B cell (primary cell): Measurements from ENCODE around the gene TBRG1. TPM values are rescaled to one million over a fixed set of nuclear protein-coding genes. Genes with fewer than 3 reads are reported as not detected.
"Not testable (repeated sequence)": the region's sequence is repeated elsewhere in the genome, so short reads cannot be mapped to it uniquely, and the experiment has no call there.

Experiments used
- ATAC-seq: fragments of 200-7000 bp; cut with Tn5 transposase; one replicate; pipeline ENCODE4 v1.10.0; 2021; ENCODE audit warnings: low read depth, mild to moderate bottlenecking, moderate number of reproducible peaks, moderate library complexity
- CTCF ChIA-PET: fragments of 350-600 bp; sonication (Branson Sonifier 250); formaldehyde crosslinking; loops from one replicate; lab custom pipeline; 2021; ENCODE audit warnings: antibody characterized with exemption, inconsistent platforms; lab: Charles Lee
- POLR2A ChIA-PET: fragments of 350-600 bp; sonication (Branson Sonifier 250); formaldehyde crosslinking; loops from one replicate; lab custom pipeline; 2021; ENCODE audit warnings: antibody characterized with exemption; lab: Charles Lee
- DNase-seq: peaks from one replicate; pipeline ENCODE4 v3.0.0; 2013
- H2AFZ ChIP-seq: 2 replicates; pipeline ENCODE4 v1.6.1; 2012; ENCODE audit warnings: mild to moderate bottlenecking, low read depth, low read length; ENCODE audit not compliant: insufficient read depth, poor library complexity, severe bottlenecking
- H3K27ac ChIP-seq, 2 donors: 1 replicate in 1 of 2; 2 replicates in 1 of 2; pipeline ENCODE4 v1.5.1; 2012 to 2013; ENCODE audit warnings: low read length in 2 of 2, mild to moderate bottlenecking in 2 of 2, moderate library complexity in 1 of 2
- H3K27me3 ChIP-seq, 4 experiments: fragments of 200-600 bp in 1 of 4; sonication (generic) in 1 of 4; replicated peaks in 1 of 4; 1 replicate in 2 of 4; 2 replicates in 2 of 4; pipeline versions ENCODE4 v1.6.1 to v1.7.0; 2013 to 2016; ENCODE audit warnings: low read length in 3 of 4, mild to moderate bottlenecking in 2 of 4, mixed read lengths in 1 of 4, moderate library complexity in 1 of 4; ENCODE audit not compliant: insufficient read depth in 4 of 4, control insufficient read depth in 3 of 4; ENCODE audit errors: control extremely low read depth in 1 of 4
- H3K36me3 ChIP-seq, 2 experiments: replicated peaks in 1 of 2; 1 replicate in 1 of 2; 2 replicates in 1 of 2; pipeline versions ENCODE4 v1.6.1 to v1.7.1; 2013; ENCODE audit warnings: low read length in 1 of 2; ENCODE audit not compliant: insufficient read depth in 2 of 2, control insufficient read depth in 1 of 2; ENCODE audit errors: control extremely low read depth in 1 of 2, extremely low read depth in 1 of 2
- H3K4me1 ChIP-seq, 2 donors: fragments of 200-600 bp in 1 of 2; sonication (generic) in 1 of 2; 1 replicate in 1 of 2; 2 replicates in 1 of 2; pipeline versions ENCODE4 v1.5.1 to v1.6.1; 2013 to 2017; ENCODE audit warnings: low read length in 2 of 2; ENCODE audit not compliant: control insufficient read depth in 2 of 2, insufficient read depth in 2 of 2
- H3K4me2 ChIP-seq: replicated peaks from 2 replicates; pipeline ENCODE3; 2012; ENCODE audit warnings: mild to moderate bottlenecking, low read depth, low read length; ENCODE audit not compliant: poor library complexity, severe bottlenecking
- H3K4me3 ChIP-seq, 5 experiments: fragments of 200-600 bp in 1 of 5; sonication (generic) in 1 of 5; 1 replicate in 3 of 5; 2 replicates in 2 of 5; pipeline versions ENCODE4 v1.5.1 to v1.7.0; 2011 to 2016; ENCODE audit warnings: low read length in 4 of 5, mild to moderate bottlenecking in 4 of 5, low read depth in 2 of 5, control low read depth in 1 of 5, moderate library complexity in 1 of 5; ENCODE audit not compliant: insufficient read depth in 1 of 5; ENCODE audit errors: control extremely low read depth in 1 of 5, extremely low read depth in 1 of 5
- H3K79me2 ChIP-seq: fragments of 200-600 bp; sonication (generic); one replicate; pipeline ENCODE4 v1.6.0; 2016; ENCODE audit warnings: low read length; ENCODE audit not compliant: control insufficient read depth, insufficient read depth
- H3K9ac ChIP-seq: fragments of 200-600 bp; sonication (generic); 2 replicates; pipeline ENCODE4 v1.6.1; 2017; ENCODE audit warnings: mild to moderate bottlenecking, low read length, moderate library complexity
- H3K9me3 ChIP-seq, 3 donors: one replicate each; pipeline versions ENCODE4 v1.6.1 to v1.7.1; 2013; ENCODE audit warnings: low read length in 2 of 3; ENCODE audit not compliant: control insufficient read depth in 2 of 3, insufficient read depth in 1 of 3; ENCODE audit errors: control extremely low read depth in 1 of 3
- H4K20me1 ChIP-seq: 2 replicates; pipeline ENCODE4 v1.6.0; 2012; ENCODE audit warnings: mild to moderate bottlenecking, low read length; ENCODE audit not compliant: insufficient read depth, control insufficient read depth, poor library complexity, severe bottlenecking
- H3K27ac Mint-ChIP-seq: one replicate; pipeline ENCODE4 v1.8.0; 2021; ENCODE audit warnings: mixed read lengths
- H3K27me3 Mint-ChIP-seq: one replicate; pipeline ENCODE4 v1.8.0; 2021; ENCODE audit warnings: mixed read lengths
- H3K4me1 Mint-ChIP-seq: one replicate; pipeline ENCODE4 v1.8.0; 2021; ENCODE audit warnings: mixed read lengths
- H3K4me3 Mint-ChIP-seq: one replicate; pipeline ENCODE4 v1.8.0; 2021; ENCODE audit warnings: mixed read lengths
- H3K9me3 Mint-ChIP-seq: one replicate; pipeline ENCODE4 v1.8.0; 2022; ENCODE audit warnings: mixed read lengths; ENCODE audit not compliant: insufficient read depth
- CTCF ChIP-seq: fragments of 200-600 bp; IDR thresholded peaks from one replicate; pipeline ENCODE4 v1.8.0; 2022; ENCODE audit warnings: antibody characterized with exemption, mild to moderate bottlenecking
- EZH2 ChIP-seq: IDR thresholded peaks from 2 replicates; pipeline ENCODE4 v1.6.1; 2012; ENCODE audit warnings: borderline replicate concordance, low read depth, mild to moderate bottlenecking, moderate library complexity, low read length; ENCODE audit not compliant: insufficient read depth, poor library complexity, severe bottlenecking
- WGBS: methylation state at CpG from one replicate; pipeline ENCODE4 v1.1.5; 2013; ENCODE audit warnings: missing lambda C conversion rate; ENCODE audit not compliant: insufficient coverage; 5-methylcytosine and 5-hydroxymethylcytosine counted together
- intact Hi-C: fragments of 100-400 bp; cut with micrococcal nuclease; formaldehyde crosslinking; loops from one replicate; pipeline ENCODE4 v1.10.0; 2022
- polyA plus RNA-seq: library from polyadenylated mRNA; depleted of rRNA; stranded (reverse); fragments of >200 nt; gene quantifications from 2 replicates; pipeline ENCODE4 v1.2.3, GENCODE V29; 2012
- total RNA-seq, 2 donors: library from RNA; stranded (reverse); fragments of 120-200 nt in 1 of 2; gene quantifications; 1 replicate in 1 of 2; 2 replicates in 1 of 2; pipeline versions ENCODE4 v1.2.3 to v1.2.4, GENCODE V29; 2013 to 2022

TBRG1 gene
- total and polyA plus RNA-seq, 2 donors (not counting 1 experiment from before 2014, with no cell fraction given): 68.2 to 71.5 TPM

DNA sequence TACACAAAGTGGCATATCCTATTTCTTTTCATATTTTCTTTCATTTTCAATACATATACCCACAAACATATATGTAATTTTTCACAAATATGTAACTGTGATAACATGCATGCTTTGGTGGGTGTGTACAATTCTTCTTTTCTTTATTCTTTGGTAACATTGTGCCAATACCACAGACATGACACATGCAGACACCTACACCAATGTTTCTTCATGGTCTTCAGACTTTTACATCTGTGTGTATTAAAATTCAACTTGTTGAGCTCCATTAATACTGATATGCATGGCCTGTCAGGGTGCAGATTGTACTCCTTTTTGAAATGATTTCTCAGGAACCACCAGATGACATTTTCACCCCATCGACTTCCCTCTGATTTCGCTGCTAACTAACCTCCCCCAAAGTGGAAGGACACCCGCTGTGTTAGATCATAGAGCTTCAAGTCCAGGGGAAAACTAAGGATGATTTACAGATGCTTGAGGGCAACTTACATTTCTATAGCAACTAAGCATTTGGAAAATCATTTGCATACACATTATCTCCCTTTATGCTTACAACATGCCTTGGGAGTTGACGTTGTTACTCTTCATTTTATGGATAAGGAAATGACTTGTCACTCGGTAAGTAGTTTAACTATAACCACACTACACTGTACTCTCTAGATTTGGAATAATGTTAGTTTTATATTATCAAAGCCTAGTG is 21.9 kb upstream of the TBRG1 start:
- peaks cover 2% of the 10 kb centered on the region for H3K9me3 Mint-ChIP-seq
- Histone ChIP-seq H3K36me3 (no peaks in the 10 kb centered on the region), H3K4me3 (no peak overlapping the region), H3K79me2 (no peaks in the 10 kb centered on the region), H3K9ac (no peak overlapping the region), H2AFZ (no peak overlapping the region), H3K9me3 (no peaks in the 10 kb centered on the region), H3K4me1 (peaks cover 1 to 2% of the 10 kb centered on the region in 2 donors), H3K27me3 (peaks cover 0 to 11% (median 3%) of the 10 kb centered on the region in 4 experiments), H3K27ac (no peak overlapping the region), H4K20me1 (no peaks in the 10 kb centered on the region), H3K4me2 (no peak overlapping the region)
- H3K27me3 Mint-ChIP-seq: peaks cover 45% of the 10 kb centered on the region
- ATAC-seq (no peak), DNase-seq (no peak)
- intact Hi-C loops: no loop called here
- H3K27ac Mint-ChIP-seq: no peak overlapping the region
- POLR2A ChIA-PET: no interaction called here
- TF ChIP-seq CTCF: no peak
- TF ChIP-seq EZH2: no peak
- peaks cover 2% of the 10 kb centered on the region for H3K4me1 Mint-ChIP-seq
- H3K4me3 Mint-ChIP-seq: no peak overlapping the region
- WGBS: no CpG with 5 or more reads among the region's 5 CpGs
- CTCF ChIA-PET: interaction anchor here (2.1 kb wide), 1 partner anchor 15 kb away, joined by 5 read pairs; no protein-coding TSS in a partner anchor

DNA sequence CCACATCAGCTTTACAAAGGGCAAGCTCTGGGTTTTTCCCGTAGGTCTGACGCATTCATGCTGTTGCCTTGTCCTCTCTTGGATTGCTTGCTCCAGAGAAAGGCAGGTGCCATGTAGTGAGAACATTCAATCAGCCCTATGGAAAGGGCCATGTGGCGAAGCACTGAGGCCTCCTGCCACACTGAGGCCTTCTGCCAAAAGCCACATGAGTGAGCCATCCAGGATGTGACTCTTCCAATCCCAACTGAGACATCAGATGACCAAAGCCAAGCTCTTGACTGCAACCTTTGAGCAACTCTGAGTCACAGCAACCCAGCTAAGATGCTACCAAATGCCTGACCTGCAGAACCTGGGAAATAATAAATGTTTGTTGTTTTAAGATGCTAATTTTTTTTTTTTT is 20.5 kb upstream of the TBRG1 start:
- WGBS: 78% methylated on average over 3 of the region's 3 CpGs
- Histone ChIP-seq H3K27ac (no peak overlapping the region), H3K36me3 (no peaks in the 10 kb centered on the region), H4K20me1 (no peaks in the 10 kb centered on the region), H3K9me3 (no peaks in the 10 kb centered on the region), H3K4me3 (no peak overlapping the region), H3K4me1 (peaks cover 3% of the 10 kb centered on the region in 2 donors), H3K79me2 (no peaks in the 10 kb centered on the region), H2AFZ (no peak overlapping the region), H3K27me3 (peaks cover 0 to 7% (median 3%) of the 10 kb centered on the region in 4 experiments), H3K4me2 (no peak overlapping the region), H3K9ac (no peak overlapping the region)
- H3K9me3 Mint-ChIP-seq: peaks cover 2% of the 10 kb centered on the region
- TF ChIP-seq CTCF (no peak), EZH2 (no peak)
- DNase-seq: no peak
- H3K27me3 Mint-ChIP-seq: peaks cover 37% of the 10 kb centered on the region
- intact Hi-C loops: no loop called here
- H3K27ac Mint-ChIP-seq: no peak overlapping the region
- peaks cover 3% of the 10 kb centered on the region for H3K4me1 Mint-ChIP-seq
- no peak overlapping the region for H3K4me3 Mint-ChIP-seq
- no peak for ATAC-seq
- ChIA-PET CTCF (interaction anchor here (1.2 kb wide), 1 partner anchor 192 kb away, joined by 3 read pairs; no protein-coding TSS in a partner anchor), POLR2A (no interaction called here)

GRCh38 chr11:124602723-124603122 is 19.9 kb upstream of the TBRG1 start:
- intact Hi-C loops, H3K4me2 ChIP-seq, H3K27ac ChIP-seq, H3K4me3 Mint-ChIP-seq, POLR2A ChIA-PET, H3K4me1 ChIP-seq, H2AFZ ChIP-seq, H3K9me3 Mint-ChIP-seq, H3K27ac Mint-ChIP-seq, DNase-seq, H3K9ac ChIP-seq, H3K9me3 ChIP-seq, H3K36me3 ChIP-seq, H3K4me3 ChIP-seq, H3K27me3 ChIP-seq, H3K79me2 ChIP-seq, H4K20me1 ChIP-seq, ATAC-seq, H3K4me1 Mint-ChIP-seq: not testable (repeated sequence)
- WGBS: 80% methylated on average over 1 of the region's 3 CpGs
- CTCF ChIA-PET: interaction anchor here (1.2 kb wide), 1 partner anchor 191 kb away, joined by 3 read pairs; no protein-coding TSS in a partner anchor
- H3K27me3 Mint-ChIP-seq: peaks cover 32% of the 10 kb centered on the region
